IMR-90 (cell line): ENCODE results near the gene RND1. TPM values are rescaled to one million over a fixed set of nuclear protein-coding genes. Genes with fewer than 3 reads are reported as not detected.
"Not testable (repeated sequence)": the region's sequence is repeated elsewhere in the genome, so short reads cannot be mapped to it uniquely, and the experiment has no call there.

Source experiments
- ATAC-seq: fragments of 200-7000 bp; cut with Tn5 transposase; 2 replicates; pipeline ENCODE4 v1.9.1; 2020; ENCODE audit warnings: low read depth, mild to moderate bottlenecking, moderate library complexity
- BruUV-seq: library from RNA; stranded (reverse); fragments of 400-500 nt; replicated peaks from 2 replicates; lab custom pipeline; 2021; lab: Mats Ljungman, UMichigan
- CTCF ChIA-PET: fragments of 300-600 bp; formaldehyde crosslinking; extraction: SDS; loops from one replicate; lab custom pipeline; 2021; ENCODE audit warnings: antibody characterized with exemption; lab: Yijun Ruan, JAX
- POLR2A ChIA-PET: fragments of 300-600 bp; sonication (Branson Sonifier 250); formaldehyde crosslinking; loops from one replicate; lab custom pipeline; 2022; ENCODE audit warnings: antibody characterized with exemption; ENCODE audit not compliant: unreplicated experiment; lab: Charles Lee
- DNase-seq: peaks from one replicate; pipeline ENCODE4 v3.0.0; 2013
- H2AFZ ChIP-seq: replicated peaks from 2 replicates; pipeline ENCODE3; 2013; ENCODE audit warnings: low read length, mild to moderate bottlenecking; ENCODE audit not compliant: poor library complexity
- H2AK5ac ChIP-seq: 2 replicates; pipeline ENCODE4 v1.6.1; 2013; ENCODE audit warnings: low read depth, low read length, inconsistent platforms
- H2AK9ac ChIP-seq: replicated peaks from 2 replicates; pipeline ENCODE3; 2013; ENCODE audit warnings: mild to moderate bottlenecking, low read depth, low read length, moderate library complexity; ENCODE audit not compliant: poor library complexity
- H2BK120ac ChIP-seq: 2 replicates; pipeline ENCODE4 v1.6.1; 2013; ENCODE audit warnings: low read depth, low read length, inconsistent platforms
- H2BK15ac ChIP-seq: 3 replicates; pipeline ENCODE4 v1.6.1; 2013; ENCODE audit warnings: low read depth, low read length, inconsistent platforms
- H2BK20ac ChIP-seq: 2 replicates; pipeline ENCODE4 v1.6.1; 2013; ENCODE audit warnings: low read depth, mild to moderate bottlenecking, inconsistent platforms, low read length, moderate library complexity
- H2BK5ac ChIP-seq: 2 replicates; pipeline ENCODE4 v1.6.1; 2013; ENCODE audit warnings: mild to moderate bottlenecking, low read depth, low read length, inconsistent platforms; ENCODE audit not compliant: poor library complexity, severe bottlenecking
- H3K14ac ChIP-seq: replicated peaks from 2 replicates; pipeline ENCODE4 v1.6.1; 2013; ENCODE audit warnings: low read depth, low read length, inconsistent platforms
- H3K18ac ChIP-seq: 2 replicates; pipeline ENCODE4 v1.6.1; 2013; ENCODE audit warnings: low read depth, low read length, control low read depth
- H3K23ac ChIP-seq: 2 replicates; pipeline ENCODE4 v1.6.1; 2013; ENCODE audit warnings: low read depth, low read length, inconsistent platforms
- H3K27ac ChIP-seq: 2 replicates; pipeline ENCODE4 v1.5.1; 2013; ENCODE audit warnings: mild to moderate bottlenecking, control low read depth, low read length; ENCODE audit not compliant: insufficient read depth
- H3K27me3 ChIP-seq: 2 replicates; pipeline ENCODE4 v1.6.1; 2013; ENCODE audit warnings: low read length; ENCODE audit not compliant: control insufficient read depth, insufficient read depth
- H3K36me3 ChIP-seq: 2 replicates; pipeline ENCODE4 v1.6.1; 2013; ENCODE audit warnings: low read length, mixed read lengths; ENCODE audit not compliant: control insufficient read depth, insufficient read depth
- H3K4ac ChIP-seq: 2 replicates; pipeline ENCODE4 v1.6.1; 2013; ENCODE audit warnings: low read depth, low read length, inconsistent platforms
- H3K4me1 ChIP-seq: 2 replicates; pipeline ENCODE4 v1.6.1; 2013; ENCODE audit warnings: low read length, mixed read lengths; ENCODE audit not compliant: control insufficient read depth, insufficient read depth
- H3K4me2 ChIP-seq: 2 replicates; pipeline ENCODE4 v1.6.1; 2013; ENCODE audit warnings: low read depth, mild to moderate bottlenecking, control low read depth, low read length, moderate library complexity
- H3K4me3 ChIP-seq: 2 replicates; pipeline ENCODE4 v1.5.1; 2013; ENCODE audit warnings: low read depth, mild to moderate bottlenecking, control low read depth, low read length, moderate library complexity; ENCODE audit not compliant: insufficient read depth
- H3K56ac ChIP-seq: 2 replicates; pipeline ENCODE4 v1.6.1; 2013; ENCODE audit warnings: low read length, inconsistent platforms; ENCODE audit not compliant: insufficient read depth; ENCODE audit errors: extremely low read depth
- H3K79me1 ChIP-seq, 2 experiments: 2 replicates each; pipeline ENCODE4 v1.6.1; 2013; ENCODE audit warnings: low read length in 2 of 2, inconsistent platforms in 1 of 2, low read depth in 1 of 2
- H3K9ac ChIP-seq: 2 replicates; pipeline ENCODE4 v1.6.1; 2013; ENCODE audit warnings: low read depth, low read length, control low read depth
- H3K9me1 ChIP-seq: 2 replicates; pipeline ENCODE4 v1.6.1; 2013; ENCODE audit warnings: low read length, inconsistent platforms; ENCODE audit not compliant: insufficient read depth
- H3K9me3 ChIP-seq: 2 replicates; pipeline ENCODE4 v1.6.1; 2013; ENCODE audit warnings: low read length; ENCODE audit not compliant: control insufficient read depth, insufficient read depth
- H4K20me1 ChIP-seq: 2 replicates; pipeline ENCODE4 v1.6.1; 2013; ENCODE audit warnings: low read length, inconsistent platforms; ENCODE audit not compliant: insufficient read depth
- H4K5ac ChIP-seq: 2 replicates; pipeline ENCODE4 v1.6.1; 2013; ENCODE audit warnings: mild to moderate bottlenecking, low read depth, low read length, control low read depth
- H4K8ac ChIP-seq, 2 experiments: 2 replicates each; pipeline ENCODE4 v1.6.1; 2013; ENCODE audit warnings: low read depth in 2 of 2, low read length in 2 of 2, control low read depth in 1 of 2, inconsistent platforms in 1 of 2
- H4K91ac ChIP-seq: 2 replicates; pipeline ENCODE4 v1.6.1; 2013; ENCODE audit warnings: low read depth, low read length, inconsistent platforms; ENCODE audit not compliant: insufficient read depth
- CHD1 ChIP-seq: IDR thresholded peaks from 2 replicates; pipeline ENCODE4 v1.6.1; 2012; ENCODE audit warnings: low read depth, low read length, improper control_type of control experiment
- MAFK ChIP-seq: IDR thresholded peaks from 2 replicates; pipeline ENCODE4 v1.6.1; 2012; ENCODE audit warnings: low read depth, low read length, improper control_type of control experiment
- MAZ ChIP-seq: IDR thresholded peaks from 2 replicates; pipeline ENCODE4 v1.6.1; 2012; ENCODE audit warnings: low read depth, mild to moderate bottlenecking, low read length, improper control_type of control experiment, moderate library complexity, borderline replicate concordance
- WGBS, 2 experiments: methylation state at CpG; one replicate each; pipeline versions ENCODE4 v1.1.5 to v1.1.7; 2013; ENCODE audit warnings: missing lambda C conversion rate in 2 of 2; ENCODE audit not compliant: insufficient read length in 1 of 2; ENCODE audit errors: extremely low coverage in 2 of 2; 5-methylcytosine and 5-hydroxymethylcytosine counted together
- dilution Hi-C: fragments of 300-500 bp; cut with HindIII; formaldehyde crosslinking; loops from one replicate; pipeline ENCODE4 v1.14.3; 2018; ENCODE audit warnings: low sequenced_read_pairs; ENCODE audit not compliant: unreplicated experiment
- in situ Hi-C: fragments of 300-500 bp; cut with MboI; formaldehyde crosslinking; loops from 3 replicates; pipeline ENCODE4 v1.14.3; 2019; ENCODE audit warnings: low sequenced_read_pairs, inconsistent platforms, mixed read lengths
- intact Hi-C: fragments of 100-400 bp; cut with micrococcal nuclease; formaldehyde crosslinking; loops from 2 replicates; pipeline ENCODE4 v1.10.0; 2022
- polyA plus RNA-seq, 3 experiments: library from polyadenylated mRNA; depleted of rRNA; stranded (reverse); fragments of >200 nt; gene quantifications; 2 replicates each; pipeline ENCODE4 v1.2.3, GENCODE V29; 2012; ENCODE audit warnings: low replicate concordance in 1 of 3
- total RNA-seq: library from RNA; depleted of rRNA; stranded (reverse); fragments of >200 nt; gene quantifications from 2 replicates; pipeline ENCODE4 v1.2.3, GENCODE V29; 2012
- TF ChIP-seq, protein P1 (sequence below): fragments of 150-350 bp; IDR thresholded peaks from 2 replicates; pipeline ENCODE4 v1.6.1; 2016; ENCODE audit warnings: low read depth, mild to moderate bottlenecking, low read length, moderate library complexity, borderline replicate concordance

Gene RND1
- total and polyA plus RNA-seq, 2 of the 4 experiments (the other 2 are of a cell fraction), result under 0.01 to 0.21 TPM

DNA sequence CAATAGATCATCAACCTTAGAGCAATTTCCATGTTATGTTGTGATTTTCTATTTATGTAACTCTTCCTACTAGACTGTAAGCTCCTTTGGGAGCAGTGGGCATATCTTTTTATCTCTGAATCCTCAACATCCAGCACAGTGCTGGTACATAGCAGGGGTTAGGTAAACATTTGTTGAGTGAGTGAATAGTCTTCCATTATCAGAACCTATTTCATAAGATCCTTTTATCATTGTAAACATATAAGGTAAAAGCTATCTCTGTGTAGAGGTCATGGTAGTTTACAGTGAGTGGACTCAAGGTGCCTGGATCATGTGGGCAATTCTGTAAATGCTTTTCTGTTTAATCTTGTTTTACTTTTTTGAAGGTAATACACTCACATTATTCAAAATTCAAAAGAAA lies 44.5 kb upstream of the RND1 start (continued):
- TF ChIP-seq, protein P1, sequence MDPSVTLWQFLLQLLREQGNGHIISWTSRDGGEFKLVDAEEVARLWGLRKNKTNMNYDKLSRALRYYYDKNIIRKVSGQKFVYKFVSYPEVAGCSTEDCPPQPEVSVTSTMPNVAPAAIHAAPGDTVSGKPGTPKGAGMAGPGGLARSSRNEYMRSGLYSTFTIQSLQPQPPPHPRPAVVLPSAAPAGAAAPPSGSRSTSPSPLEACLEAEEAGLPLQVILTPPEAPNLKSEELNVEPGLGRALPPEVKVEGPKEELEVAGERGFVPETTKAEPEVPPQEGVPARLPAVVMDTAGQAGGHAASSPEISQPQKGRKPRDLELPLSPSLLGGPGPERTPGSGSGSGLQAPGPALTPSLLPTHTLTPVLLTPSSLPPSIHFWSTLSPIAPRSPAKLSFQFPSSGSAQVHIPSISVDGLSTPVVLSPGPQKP, result no peak
- TF ChIP-seq MAFK, result no peak
- TF ChIP-seq MAZ, result no peak
- TF ChIP-seq CHD1, result no peak

- H2AK5ac ChIP-seq, H3K4me3 ChIP-seq, CTCF ChIA-PET, H3K27ac ChIP-seq, H3K4ac ChIP-seq, H2BK20ac ChIP-seq, H3K36me3 ChIP-seq, H3K27me3 ChIP-seq, H2BK5ac ChIP-seq, BruUV-seq, H3K18ac ChIP-seq, H3K14ac ChIP-seq, H2BK120ac ChIP-seq, H4K20me1 ChIP-seq, intact Hi-C loops, H4K8ac ChIP-seq, H3K4me2 ChIP-seq, H3K9me3 ChIP-seq, dilution Hi-C loops, H3K79me1 ChIP-seq, H3K9me1 ChIP-seq, H4K5ac ChIP-seq, H3K9ac ChIP-seq, in situ Hi-C loops, DNase-seq, ATAC-seq, H2AK9ac ChIP-seq, H3K56ac ChIP-seq, H2AFZ ChIP-seq, H4K91ac ChIP-seq, H2BK15ac ChIP-seq, H3K23ac ChIP-seq, POLR2A ChIA-PET, H3K4me1 ChIP-seq: not testable (repeated sequence)
- WGBS, 2 experiments, result 70% methylated on average over 2 of the region's 11 CpGs; no CpG with 5 or more reads in 1 of the 2 experiments
Observed at GRCh38 chr12:48909698-48910097, 44.0 kb upstream of the RND1 start.
